ENCODE data around the gene KRTAP2-3.
"Not testable (repeated sequence)": the region's sequence is repeated elsewhere in the genome, so short reads cannot be mapped to it uniquely, and the experiment has no call there.

The KRTAP2-3 gene

GRCh38 chr17:41060052-41060604 is at the start of gene KRTAP2-3:
Gene KRTAP2-3, minus strand, starts transcription at chr17:41060114. Its CDS starts 64 bp downstream, at chr17:41060050.
- DNase-seq: no peak
- Mint-ChIP-seq H3K4me1 (no peaks in the 10 kb centered on the region), H3K9me3 (peaks cover 6% of the 10 kb centered on the region), H3K27me3 (peaks cover 21% of the 10 kb centered on the region), H3K36me3 (no peaks in the 10 kb centered on the region), H3K4me3 (no peak within 1 kb of the TSS), H3K27ac (no peak within 1 kb of the TSS)
- CTCF ChIA-PET: no interaction called here

- H3K27me3 Mint-ChIP-seq: peaks cover 10% of the 10 kb centered on the region
- CTCF ChIA-PET, H3K4me1 Mint-ChIP-seq, DNase-seq, H3K36me3 Mint-ChIP-seq, H3K4me3 Mint-ChIP-seq, H3K27ac Mint-ChIP-seq, H3K9me3 Mint-ChIP-seq: not testable (repeated sequence)
Observed at GRCh38 chr17:41108728-41109386, 48.9 kb upstream of the KRTAP2-3 start.

DNA sequence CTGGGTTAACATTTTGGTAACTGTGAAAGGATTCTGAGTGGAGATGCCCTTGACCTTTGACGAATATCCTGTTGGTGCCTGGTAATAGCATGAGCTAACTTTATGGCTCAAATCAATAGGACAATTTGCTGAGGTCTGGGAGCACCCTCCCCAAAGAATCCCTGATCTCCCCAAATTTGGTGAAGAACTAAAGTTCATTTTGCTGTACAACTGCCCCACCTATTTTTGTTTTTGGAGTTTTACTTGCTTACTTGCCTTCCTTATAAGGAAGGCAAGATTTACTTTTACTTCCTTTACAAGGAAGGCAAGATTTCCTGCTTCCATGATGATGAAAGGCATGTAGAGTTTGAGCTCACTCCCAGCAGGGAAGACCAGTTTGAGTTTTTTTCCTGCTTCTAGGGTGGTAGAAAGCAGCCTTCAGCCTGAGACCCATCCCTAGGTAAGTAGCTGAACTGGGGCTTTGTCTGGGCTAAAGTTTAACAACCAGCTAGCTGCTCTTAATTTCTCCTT is 48.1 kb upstream of the KRTAP2-3 start:
- no peak for DNase-seq
- no peak overlapping the region for H3K4me3 Mint-ChIP-seq

DNA sequence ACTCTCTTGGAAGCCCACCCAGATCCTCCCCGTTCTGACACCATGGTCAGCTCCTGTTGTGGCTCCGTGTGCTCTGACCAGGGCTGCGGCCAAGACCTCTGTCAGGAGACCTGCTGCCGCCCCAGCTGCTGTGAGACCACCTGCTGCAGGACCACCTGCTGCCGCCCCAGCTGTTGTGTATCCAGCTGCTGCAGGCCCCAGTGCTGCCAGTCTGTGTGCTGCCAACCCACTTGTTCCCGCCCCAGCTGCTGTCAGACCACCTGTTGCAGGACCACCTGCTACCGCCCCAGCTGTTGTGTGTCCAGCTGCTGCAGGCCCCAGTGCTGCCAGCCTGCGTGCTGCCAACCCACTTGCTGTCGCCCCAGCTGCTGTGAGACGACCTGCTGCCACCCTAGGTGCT is 45.4 kb upstream of the KRTAP2-3 start, which contains the start of gene KRTAP4-9:
KRTAP4-9 (plus strand) TSS at position 43 of the 400 bp plus-strand sequence; CDS start at position 43, 0 bp downstream.
- DNase-seq, H3K27ac Mint-ChIP-seq, CTCF ChIA-PET, H3K36me3 Mint-ChIP-seq, H3K4me1 Mint-ChIP-seq, H3K9me3 Mint-ChIP-seq, H3K4me3 Mint-ChIP-seq: not testable (repeated sequence)
- H3K27me3 Mint-ChIP-seq: peaks cover 15% of the 10 kb centered on the region

More for the DNA sequence above, 48.1 kb upstream of the KRTAP2-3 start:
- H3K9me3 Mint-ChIP-seq: peaks cover 7% of the 10 kb centered on the region
- no peak overlapping the region for H3K27ac Mint-ChIP-seq
- H3K4me1 Mint-ChIP-seq: peaks cover 6% of the 10 kb centered on the region
- peaks cover 10% of the 10 kb centered on the region for H3K27me3 Mint-ChIP-seq
- H3K36me3 Mint-ChIP-seq: peaks cover 1% of the 10 kb centered on the region
- CTCF ChIA-PET: no interaction called here

DNA sequence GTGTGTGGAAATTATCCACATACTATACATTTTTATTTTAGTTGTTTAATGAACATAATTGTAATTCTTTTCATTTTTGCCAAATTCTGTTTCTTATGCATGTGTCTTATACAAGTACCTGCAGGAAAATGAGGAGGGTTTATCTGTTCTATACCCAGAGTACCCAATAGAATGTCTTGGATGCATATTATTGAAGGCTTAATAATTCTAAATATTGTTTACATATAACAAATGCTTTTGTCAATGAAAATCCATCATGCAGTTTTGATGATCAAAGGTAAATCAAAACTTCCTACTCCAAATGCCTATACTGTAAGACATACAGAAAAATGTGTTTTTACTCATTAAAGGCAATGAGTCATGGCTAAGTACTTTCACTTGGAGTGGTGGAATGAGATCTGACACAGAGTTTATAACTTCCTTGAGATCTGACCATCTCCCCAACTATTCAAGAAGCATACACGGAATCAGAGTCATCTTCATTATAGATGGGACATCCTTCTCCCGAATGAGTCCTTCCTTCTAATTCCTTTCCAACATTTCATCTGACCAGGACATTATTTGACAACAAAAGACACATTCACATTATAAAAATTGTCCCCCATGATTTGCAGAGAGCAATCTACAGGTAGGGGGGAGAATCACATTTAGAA is 44.6 kb upstream of the KRTAP2-3 start:
- DNase-seq, H3K4me1 Mint-ChIP-seq, H3K9me3 Mint-ChIP-seq, H3K36me3 Mint-ChIP-seq, H3K4me3 Mint-ChIP-seq, CTCF ChIA-PET, H3K27ac Mint-ChIP-seq, H3K27me3 Mint-ChIP-seq: not testable (repeated sequence)

GRCh38 chr17:41103896-41104295 is 44.0 kb upstream of the KRTAP2-3 start:
- Mint-ChIP-seq H3K27ac (no peak overlapping the region), H3K36me3 (no peaks in the 10 kb centered on the region), H3K9me3 (peaks cover 5% of the 10 kb centered on the region), H3K27me3 (peaks cover 10% of the 10 kb centered on the region), H3K4me3 (no peak overlapping the region), H3K4me1 (peaks cover 6% of the 10 kb centered on the region)
- CTCF ChIA-PET: no interaction called here
- DNase-seq: no peak

- peaks cover 13% of the 10 kb centered on the region for H3K27me3 Mint-ChIP-seq
- H3K27ac Mint-ChIP-seq: no peak within 1 kb of the TSS
- DNase-seq: no peak
- CTCF ChIA-PET: no interaction called here
- no peak within 1 kb of the TSS for H3K4me3 Mint-ChIP-seq
- H3K9me3 Mint-ChIP-seq: no peaks in the 10 kb centered on the region
- no peaks in the 10 kb centered on the region for H3K36me3 Mint-ChIP-seq
- no peaks in the 10 kb centered on the region for H3K4me1 Mint-ChIP-seq
Observed at GRCh38 chr17:41101586-41102259, 41.8 kb upstream of the KRTAP2-3 start, which contains the start of gene KRTAP4-16. Gene KRTAP4-16, minus strand, starts transcription at chr17:41102209. Its CDS starts 0 bp downstream, at chr17:41102209.

GRCh38 chr17:41099682-41100480 is 40.0 kb upstream of the KRTAP2-3 start:
- H3K36me3 Mint-ChIP-seq, DNase-seq, H3K4me1 Mint-ChIP-seq, CTCF ChIA-PET, H3K9me3 Mint-ChIP-seq, H3K27me3 Mint-ChIP-seq, H3K4me3 Mint-ChIP-seq, H3K27ac Mint-ChIP-seq: not testable (repeated sequence)

- no peak for DNase-seq
- H3K4me1 Mint-ChIP-seq: no peaks in the 10 kb centered on the region
- no peaks in the 10 kb centered on the region for H3K36me3 Mint-ChIP-seq
- CTCF ChIA-PET: no interaction called here
- H3K4me3 Mint-ChIP-seq: no peak overlapping the region
- H3K27ac Mint-ChIP-seq: no peak overlapping the region
- H3K9me3 Mint-ChIP-seq: no peaks in the 10 kb centered on the region
- H3K27me3 Mint-ChIP-seq: peaks cover 16% of the 10 kb centered on the region
Observed at GRCh38 chr17:41098481-41098880, 38.6 kb upstream of the KRTAP2-3 start.

- H3K36me3 Mint-ChIP-seq: no peaks in the 10 kb centered on the region
- no peak within 1 kb of the TSS for H3K4me3 Mint-ChIP-seq
- no peaks in the 10 kb centered on the region for H3K4me1 Mint-ChIP-seq
- no peak within 1 kb of the TSS for H3K27ac Mint-ChIP-seq
- no peak for DNase-seq
- peaks cover 16% of the 10 kb centered on the region for H3K27me3 Mint-ChIP-seq
- peaks cover 1% of the 10 kb centered on the region for H3K9me3 Mint-ChIP-seq
- CTCF ChIA-PET: no interaction called here
Observed at GRCh38 chr17:41098042-41098441, 38.1 kb upstream of the KRTAP2-3 start, which contains the start of gene KRTAP4-8. Gene KRTAP4-8, minus strand, starts transcription at chr17:41098142. Its CDS starts 58 bp downstream, at chr17:41098084.

GRCh38 chr17:41096055-41096454 is 36.1 kb upstream of the KRTAP2-3 start:
- CTCF ChIA-PET: no interaction called here
- H3K36me3 Mint-ChIP-seq: no peaks in the 10 kb centered on the region
- H3K27me3 Mint-ChIP-seq: peaks cover 12% of the 10 kb centered on the region
- H3K27ac Mint-ChIP-seq: no peak overlapping the region
- H3K9me3 Mint-ChIP-seq: peaks cover 3% of the 10 kb centered on the region
- H3K4me3 Mint-ChIP-seq: no peak overlapping the region
- H3K4me1 Mint-ChIP-seq: no peaks in the 10 kb centered on the region
- no peak for DNase-seq

DNA sequence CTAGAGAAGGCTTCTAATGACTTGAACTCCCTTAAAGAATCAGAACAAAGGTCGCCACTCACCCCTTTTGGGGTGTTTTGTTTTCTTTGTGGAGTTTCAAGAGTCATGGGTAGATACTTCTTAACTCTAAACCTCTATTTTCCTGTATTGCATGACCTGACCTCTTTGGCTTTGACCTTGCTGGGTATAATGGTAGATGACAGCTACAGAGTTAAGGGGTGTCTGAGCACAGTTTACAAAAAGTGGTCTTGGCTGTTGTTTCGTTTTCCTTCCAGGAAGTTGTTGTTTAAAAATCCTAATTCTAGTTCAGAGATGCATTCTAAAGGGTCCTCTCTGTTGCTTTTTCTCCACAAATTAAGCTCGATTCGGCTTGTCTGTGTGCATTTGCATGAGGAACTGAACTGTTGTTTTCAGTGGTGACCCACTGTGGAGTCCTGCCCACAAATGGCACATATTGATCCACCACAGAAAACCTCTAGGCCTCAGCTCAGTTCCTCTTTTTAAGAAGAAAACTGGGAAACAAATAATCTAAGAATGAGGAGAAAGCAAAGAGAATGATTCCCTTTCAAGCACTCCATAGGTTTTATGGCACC is 28.9 kb upstream of the KRTAP2-3 start:
- DNase-seq, H3K27ac Mint-ChIP-seq, H3K9me3 Mint-ChIP-seq, H3K4me1 Mint-ChIP-seq, H3K36me3 Mint-ChIP-seq, CTCF ChIA-PET, H3K4me3 Mint-ChIP-seq: not testable (repeated sequence)
- peaks cover 11% of the 10 kb centered on the region for H3K27me3 Mint-ChIP-seq

DNA sequence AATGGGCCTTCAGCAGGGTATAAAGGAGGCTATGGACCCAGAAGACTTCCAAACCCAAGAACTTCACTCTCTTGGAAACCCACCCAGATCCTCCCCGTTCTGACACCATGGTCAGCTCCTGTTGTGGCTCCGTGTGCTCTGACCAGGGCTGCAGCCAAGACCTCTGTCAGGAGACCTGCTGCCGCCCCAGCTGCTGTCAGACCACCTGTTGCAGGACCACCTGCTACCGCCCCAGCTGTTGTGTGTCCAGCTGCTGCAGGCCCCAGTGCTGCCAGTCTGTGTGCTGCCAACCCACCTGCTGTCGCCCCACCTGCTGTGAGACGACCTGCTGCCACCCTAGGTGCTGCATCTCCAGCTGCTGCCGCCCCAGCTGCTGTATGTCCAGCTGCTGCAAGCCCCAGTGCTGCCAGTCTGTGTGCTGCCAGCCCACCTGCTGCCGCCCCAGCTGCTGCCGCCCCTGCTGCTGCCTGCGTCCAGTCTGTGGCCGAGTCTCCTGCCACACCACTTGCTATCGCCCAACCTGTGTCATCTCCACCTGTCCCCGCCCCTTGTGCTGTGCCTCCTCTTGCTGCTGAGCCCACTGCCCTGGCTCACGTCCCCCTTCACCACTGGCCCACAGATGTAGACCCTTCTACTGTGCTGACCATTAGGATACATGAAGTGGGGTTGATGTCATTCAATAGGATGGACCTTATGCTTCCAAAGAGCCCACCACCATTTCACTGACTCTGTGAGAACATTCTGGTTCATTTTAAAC is 24.4 kb upstream of the KRTAP2-3 start, which contains the start of gene KRTAP4-7:
KRTAP4-7 (plus strand) TSS at position 51 of the 757 bp plus-strand sequence; CDS start at position 108, 57 bp downstream.
- H3K36me3 Mint-ChIP-seq, H3K4me3 Mint-ChIP-seq, H3K27ac Mint-ChIP-seq, DNase-seq, H3K4me1 Mint-ChIP-seq, H3K9me3 Mint-ChIP-seq, H3K27me3 Mint-ChIP-seq, CTCF ChIA-PET: not testable (repeated sequence)
